ENCODE measurements around the gene PRPF38B.

Gene PRPF38B

DNA sequence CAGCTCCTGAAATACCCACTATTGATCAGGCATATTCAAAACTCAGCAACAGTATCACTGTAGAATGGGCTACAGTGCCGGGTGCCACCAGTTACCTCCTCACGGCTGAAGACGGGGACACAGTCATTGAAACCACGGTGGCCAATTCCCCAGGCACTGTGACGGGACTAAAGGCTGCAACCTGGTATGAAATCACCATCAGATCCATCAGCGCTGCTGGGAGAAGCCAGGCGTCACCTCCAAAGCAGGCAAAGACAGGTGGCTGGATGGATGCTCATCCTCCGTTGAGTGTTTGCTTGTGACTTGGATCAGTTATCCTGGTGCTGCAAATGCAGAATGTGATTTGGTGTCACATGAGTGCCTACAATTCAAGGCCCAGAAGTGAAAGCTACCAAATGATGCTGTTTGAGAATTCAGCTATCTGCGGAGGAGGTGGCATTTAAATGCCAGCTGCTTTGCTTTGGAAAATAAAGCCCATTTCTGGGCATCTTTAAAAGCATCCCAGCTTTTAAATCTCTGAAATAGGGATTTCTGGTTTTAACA lies 25.7 kb downstream of the PRPF38B start:
- no peaks in the 10 kb centered on the region for H3K36me3 Mint-ChIP-seq
- H3K4me3 Mint-ChIP-seq = no peak overlapping the region
- H3K4me1 Mint-ChIP-seq = peaks cover 2% of the 10 kb centered on the region
- no peaks in the 10 kb centered on the region for H3K9me3 Mint-ChIP-seq
- peaks cover 18% of the 10 kb centered on the region for H3K27me3 Mint-ChIP-seq
- CTCF ChIA-PET = no interaction called here
- no peak overlapping the region for H3K27ac Mint-ChIP-seq
- no peak for DNase-seq

DNA sequence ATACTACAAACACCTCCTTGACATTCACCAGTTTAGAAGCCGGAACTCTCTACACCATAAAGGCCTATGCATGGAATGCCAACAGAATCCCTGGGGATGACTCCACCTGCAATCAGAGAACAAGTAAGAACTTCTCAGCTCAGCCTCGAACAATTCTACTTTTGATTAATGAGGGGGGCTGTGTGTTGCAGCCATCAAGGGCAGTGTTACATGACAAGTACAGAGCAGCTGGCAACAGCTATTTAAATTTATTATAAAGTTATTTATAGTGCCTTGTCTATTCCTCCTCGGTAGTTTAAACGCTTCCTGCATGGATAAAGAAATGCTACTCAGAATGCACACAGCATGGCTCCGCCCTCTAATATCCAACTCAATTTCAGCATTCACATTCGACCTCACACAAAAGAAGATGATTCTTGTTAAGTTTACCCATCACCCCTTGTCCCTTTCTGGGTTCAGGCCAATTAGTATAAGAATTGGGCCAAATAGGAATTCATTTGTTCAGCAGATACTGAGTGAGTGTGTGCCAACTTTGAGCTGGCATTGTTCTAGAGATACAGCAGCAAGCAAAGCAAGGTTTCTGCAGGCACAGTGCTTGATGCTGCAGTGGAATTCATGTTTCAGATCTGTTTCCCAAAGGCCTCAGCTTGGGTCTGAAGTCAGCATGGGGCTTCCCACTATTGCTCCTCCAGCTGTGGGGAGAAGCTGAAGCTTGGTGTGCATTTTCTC lies 27.0 kb downstream of the PRPF38B start:
- Mint-ChIP-seq H3K36me3 (no peaks in the 10 kb centered on the region), H3K27ac (no peak overlapping the region), H3K4me1 (peaks cover 2% of the 10 kb centered on the region)

GRCh38 chr1:108719656-108720435 lies 27.7 kb downstream of the PRPF38B start:
- Mint-ChIP-seq H3K4me1 (peaks cover 2% of the 10 kb centered on the region), H3K4me3 (no peak overlapping the region), H3K9me3 (no peaks in the 10 kb centered on the region), H3K27me3 (peaks cover 17% of the 10 kb centered on the region), H3K27ac (no peak overlapping the region), H3K36me3 (no peaks in the 10 kb centered on the region)
- CTCF ChIA-PET = interaction anchor here (0.7 kb wide), 1 partner anchor 773 kb away, joined by 3 read pairs; no protein-coding TSS in a partner anchor
- DNase-seq = no peak

More for the DNA sequence above, 27.0 kb downstream of the PRPF38B start:
- H3K9me3 Mint-ChIP-seq = no peaks in the 10 kb centered on the region
- no peak for DNase-seq
- CTCF ChIA-PET = interaction anchor here (1.1 kb wide), 1 partner anchor 10 kb away, joined by 3 read pairs; no protein-coding TSS in a partner anchor
- peaks cover 17% of the 10 kb centered on the region for H3K27me3 Mint-ChIP-seq
- H3K4me3 Mint-ChIP-seq = no peak overlapping the region

- Mint-ChIP-seq H3K4me3 (no peak overlapping the region), H3K36me3 (no peaks in the 10 kb centered on the region), H3K27me3 (peaks cover 13% of the 10 kb centered on the region), H3K9me3 (no peaks in the 10 kb centered on the region), H3K27ac (no peak overlapping the region), H3K4me1 (peaks cover 2% of the 10 kb centered on the region)
- CTCF ChIA-PET = no interaction called here
- DNase-seq = no peak
These were observed 30.2 kb downstream of the PRPF38B start for GRCh38 chr1:108722292-108722691.

DNA sequence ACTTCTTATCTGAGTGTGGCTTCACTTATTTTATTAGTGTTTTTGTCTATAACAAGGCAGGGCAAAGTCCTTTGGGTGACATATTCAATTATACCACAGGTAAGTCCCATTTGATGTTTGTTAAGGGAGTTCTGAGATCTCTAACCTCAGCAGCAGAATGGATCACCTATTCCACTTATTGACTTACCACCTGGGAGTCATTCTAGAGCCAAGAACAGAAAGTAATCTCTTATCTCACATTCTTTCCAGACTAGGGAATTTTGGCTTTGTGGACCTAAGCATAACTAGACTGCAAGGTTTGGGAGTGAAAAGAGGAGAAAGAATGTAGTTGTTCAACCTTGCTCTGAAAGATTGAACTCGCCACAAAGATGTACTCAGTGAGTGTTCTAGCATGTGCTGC lies 33.8 kb downstream of the PRPF38B start:
- CTCF ChIA-PET = no interaction called here
- Mint-ChIP-seq H3K36me3 (no peaks in the 10 kb centered on the region), H3K27me3 (peaks cover 23% of the 10 kb centered on the region), H3K9me3 (no peaks in the 10 kb centered on the region), H3K27ac (no peak overlapping the region), H3K4me1 (peaks cover 2% of the 10 kb centered on the region), H3K4me3 (no peak overlapping the region)
- DNase-seq = no peak

DNA sequence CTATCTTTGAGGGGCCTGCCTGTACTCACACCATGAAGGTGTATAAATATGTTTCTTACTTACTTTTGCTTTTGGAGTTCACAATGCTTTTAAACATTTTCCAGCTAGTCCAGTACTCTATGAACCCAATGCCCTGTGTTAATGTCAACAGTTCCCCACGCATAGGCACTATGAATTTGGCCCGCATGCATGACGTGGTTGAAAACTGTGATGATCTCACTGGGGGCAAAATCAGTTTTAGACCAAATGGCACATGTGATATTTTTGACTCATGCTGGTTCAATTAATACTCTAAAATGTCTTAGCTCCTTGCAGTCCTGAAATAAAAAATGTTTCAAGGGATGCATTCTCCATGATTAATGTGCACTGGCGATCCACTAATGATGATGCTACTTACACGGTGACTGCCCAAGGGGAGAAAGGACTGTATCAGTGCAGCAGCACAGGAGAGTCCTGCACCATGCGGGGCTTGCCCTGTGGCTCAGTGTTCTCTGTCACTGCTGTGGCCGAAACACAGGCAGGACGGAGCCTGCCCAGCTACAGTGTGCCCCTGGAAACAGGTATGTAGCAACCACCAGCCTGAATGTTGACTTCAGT lies 36.3 kb downstream of the PRPF38B start:
- H3K36me3 Mint-ChIP-seq = no peaks in the 10 kb centered on the region
- no peak for DNase-seq
- no peak overlapping the region for H3K4me3 Mint-ChIP-seq
- no peak overlapping the region for H3K27ac Mint-ChIP-seq
- H3K9me3 Mint-ChIP-seq = no peaks in the 10 kb centered on the region
- no peaks in the 10 kb centered on the region for H3K4me1 Mint-ChIP-seq
- CTCF ChIA-PET = no interaction called here
- peaks cover 30% of the 10 kb centered on the region for H3K27me3 Mint-ChIP-seq

GRCh38 chr1:108729481-108729880 lies 37.4 kb downstream of the PRPF38B start:
- DNase-seq = no peak
- CTCF ChIA-PET = no interaction called here
- H3K36me3 Mint-ChIP-seq = no peaks in the 10 kb centered on the region
- H3K27ac Mint-ChIP-seq = no peak overlapping the region
- no peaks in the 10 kb centered on the region for H3K9me3 Mint-ChIP-seq
- H3K4me3 Mint-ChIP-seq = no peak overlapping the region
- no peaks in the 10 kb centered on the region for H3K4me1 Mint-ChIP-seq
- peaks cover 31% of the 10 kb centered on the region for H3K27me3 Mint-ChIP-seq

GRCh38 chr1:108732398-108732797 lies 40.3 kb downstream of the PRPF38B start:
- CTCF ChIA-PET = no interaction called here

DNA sequence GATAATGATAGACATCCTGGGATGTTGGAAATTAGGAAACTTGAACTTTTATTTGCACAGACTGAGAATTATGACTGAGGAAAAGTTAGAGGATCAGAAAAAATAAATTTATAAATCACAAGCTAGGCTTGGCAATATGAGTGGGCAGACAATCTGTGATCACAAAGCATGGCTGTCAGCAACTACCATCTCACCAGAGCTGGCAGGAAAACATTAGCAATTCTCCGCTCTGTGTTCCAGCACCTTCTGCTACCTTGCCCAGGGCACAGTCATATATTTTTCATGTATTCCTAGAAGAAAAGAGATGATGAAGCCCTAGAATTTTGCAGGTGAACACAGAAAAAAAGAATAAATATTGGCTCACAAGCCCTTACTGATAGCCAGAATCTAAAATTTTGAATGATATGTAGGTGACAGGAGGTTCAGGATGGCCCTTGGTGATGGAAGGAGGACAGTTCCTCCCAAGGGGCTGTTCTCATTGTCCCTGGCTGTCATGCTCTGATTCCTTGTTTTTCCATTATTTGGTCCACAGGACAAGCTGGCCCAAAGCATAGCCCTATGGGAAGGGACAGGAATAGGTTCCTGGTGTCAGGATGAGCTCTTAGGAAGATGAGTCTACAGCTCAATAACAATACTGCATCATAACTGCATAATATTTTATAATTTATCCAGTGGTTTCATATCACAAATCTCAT lies 42.2 kb downstream of the PRPF38B start:
- Mint-ChIP-seq H3K27ac (no peak overlapping the region), H3K27me3 (peaks cover 34% of the 10 kb centered on the region), H3K4me1 (no peaks in the 10 kb centered on the region), H3K36me3 (no peaks in the 10 kb centered on the region), H3K4me3 (no peak overlapping the region), H3K9me3 (no peaks in the 10 kb centered on the region)
- CTCF ChIA-PET = interaction anchor here (0.9 kb wide), 1 partner anchor 10 kb away, joined by 3 read pairs; no protein-coding TSS in a partner anchor
- DNase-seq = no peak

More at GRCh38 chr1:108732398-108732797, 40.3 kb downstream of the PRPF38B start:
- H3K4me1 Mint-ChIP-seq = no peaks in the 10 kb centered on the region
- no peak for DNase-seq
- peaks cover 39% of the 10 kb centered on the region for H3K27me3 Mint-ChIP-seq
- H3K4me3 Mint-ChIP-seq = no peak overlapping the region
- H3K36me3 Mint-ChIP-seq = no peaks in the 10 kb centered on the region
- no peak overlapping the region for H3K27ac Mint-ChIP-seq
- H3K9me3 Mint-ChIP-seq = no peaks in the 10 kb centered on the region

DNA sequence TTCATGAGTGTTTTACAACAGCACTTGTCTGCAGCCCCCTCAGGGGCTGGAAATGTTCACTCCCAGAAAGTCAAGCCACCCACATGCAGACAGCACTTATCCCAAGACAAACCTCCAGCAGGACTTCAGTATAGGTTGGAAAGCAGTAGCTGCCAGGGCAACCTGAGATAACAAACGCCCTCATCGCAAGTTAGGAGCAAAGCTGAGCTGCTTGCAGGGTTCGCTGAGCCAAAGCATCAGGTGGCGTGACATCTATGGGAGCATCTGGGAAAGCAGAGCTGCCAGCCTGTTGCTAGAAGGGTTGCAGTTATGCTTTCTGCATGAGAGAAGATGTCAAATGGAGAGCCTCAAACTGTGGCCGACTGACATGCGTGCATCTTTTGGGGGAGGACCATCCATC lies 50.1 kb downstream of the PRPF38B start:
- H3K36me3 Mint-ChIP-seq = no peaks in the 10 kb centered on the region
- no peak overlapping the region for H3K27ac Mint-ChIP-seq
- peaks cover 18% of the 10 kb centered on the region for H3K27me3 Mint-ChIP-seq
- H3K4me1 Mint-ChIP-seq = peaks cover 10% of the 10 kb centered on the region
- CTCF ChIA-PET = no interaction called here
- no peak for DNase-seq
- no peak overlapping the region for H3K4me3 Mint-ChIP-seq
- no peaks in the 10 kb centered on the region for H3K9me3 Mint-ChIP-seq

DNA sequence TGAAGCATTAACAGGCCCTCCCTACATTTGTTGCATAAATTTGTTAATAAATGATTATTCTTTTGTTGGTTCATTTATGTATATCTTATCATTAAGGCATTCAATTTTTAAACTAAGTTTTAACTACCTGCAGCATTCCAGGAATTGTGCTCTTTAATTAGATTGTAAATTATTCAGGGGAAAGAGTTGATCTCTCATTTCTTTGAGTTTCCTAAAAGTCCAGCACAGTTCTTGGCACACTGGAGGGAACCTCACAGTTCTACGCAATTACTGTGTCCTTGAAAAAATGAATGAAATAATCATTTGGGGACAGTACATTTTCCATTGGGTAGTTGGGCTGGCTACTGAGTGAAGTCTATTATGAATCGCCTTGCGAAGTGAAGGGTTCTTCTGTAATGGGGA lies 53.9 kb downstream of the PRPF38B start:
- Mint-ChIP-seq H3K36me3 (peaks cover 14% of the 10 kb centered on the region), H3K4me3 (peak overlapping the region; percentile 94), H3K27ac (peak overlapping the region; percentile 94), H3K27me3 (peaks cover 15% of the 10 kb centered on the region), H3K9me3 (no peaks in the 10 kb centered on the region), H3K4me1 (peaks cover 29% of the 10 kb centered on the region)
- CTCF ChIA-PET = interaction anchor here (1.3 to 1.4 kb wide), 2 partner anchors 15 to 22 kb away, joined by 3 read pairs; no protein-coding TSS in a partner anchor
- no peak for DNase-seq

GRCh38 chr1:108746382-108747170 lies 54.5 kb downstream of the PRPF38B start, which contains the start of gene STXBP3:
STXBP3 (plus strand) TSS chr1:108746674; CDS start chr1:108746738, 64 bp downstream.
- Mint-ChIP-seq H3K9me3 (no peaks in the 10 kb centered on the region), H3K4me1 (peaks cover 29% of the 10 kb centered on the region)
- CTCF ChIA-PET = interaction anchor here (1.3 kb wide), 1 partner anchor 23 kb away, joined by 3 read pairs; no protein-coding TSS in a partner anchor

More at GRCh38 chr1:108746382-108747170, 54.5 kb downstream of the PRPF38B start, which contains the start of gene STXBP3:
- H3K27ac Mint-ChIP-seq = peak within 1 kb of the TSS; percentile 94
- H3K27me3 Mint-ChIP-seq = peaks cover 12% of the 10 kb centered on the region
- peak within 1 kb of the TSS; percentile 94 for H3K4me3 Mint-ChIP-seq
- H3K36me3 Mint-ChIP-seq = peaks cover 14% of the 10 kb centered on the region
- DNase-seq = peak; percentile 100
